H1 (cell line): ENCODE data around the gene SMIM33. TPM values are rescaled to one million over a fixed set of nuclear protein-coding genes. Genes with fewer than 3 reads are reported as not detected.

Experiments used
- CTCF ChIA-PET: fragments of 300-600 bp; sonication (Branson Sonifier 250); formaldehyde crosslinking; loops from one replicate; lab custom pipeline; 2021; ENCODE audit not compliant: partially characterized antibody; lab: Charles Lee
- POLR2A ChIA-PET: fragments of 300-600 bp; sonication (Branson Sonifier 250); formaldehyde crosslinking; loops from one replicate; lab custom pipeline; 2021; ENCODE audit warnings: inconsistent platforms; ENCODE audit not compliant: partially characterized antibody; lab: Charles Lee
- DNase-seq, 2 experiments: peaks; one replicate each; pipeline versions ENCODE4 v3.0.0 to v3.0.0-alpha.2; 2010 to 2022; ENCODE audit warnings: low spot score in 2 of 2, low read depth in 1 of 2, mixed read lengths in 1 of 2
- FAIRE-seq: peaks from 2 replicates; lab custom pipeline; 2011; peaks lifted over from hg19 to GRCh38; lab: Jason Lieb, UNC
- H2AFZ ChIP-seq: 2 replicates; pipeline ENCODE4 v1.8.1; 2012; ENCODE audit warnings: low read length, inconsistent platforms
- H2AK5ac ChIP-seq: 2 replicates; pipeline ENCODE4 v1.6.1; 2013; ENCODE audit warnings: low read depth, low read length
- H2BK120ac ChIP-seq: replicated peaks from 2 replicates; pipeline ENCODE3; 2013; ENCODE audit warnings: low read depth, low read length, inconsistent platforms
- H2BK12ac ChIP-seq: 2 replicates; pipeline ENCODE4 v1.6.1; 2013; ENCODE audit warnings: low read depth, low read length
- H2BK15ac ChIP-seq: 2 replicates; pipeline ENCODE4 v1.6.1; 2013; ENCODE audit warnings: low read length
- H2BK20ac ChIP-seq: 2 replicates; pipeline ENCODE4 v1.6.1; 2013; ENCODE audit warnings: low read length
- H2BK5ac ChIP-seq: 2 replicates; pipeline ENCODE4 v1.6.1; 2013; ENCODE audit warnings: low read depth, low read length
- H3K14ac ChIP-seq: 2 replicates; pipeline ENCODE4 v1.6.1; 2013; ENCODE audit warnings: inconsistent platforms; ENCODE audit not compliant: insufficient read length
- H3K18ac ChIP-seq: 2 replicates; pipeline ENCODE4 v1.6.1; 2013; ENCODE audit warnings: low read length; ENCODE audit errors: extremely low read depth
- H3K23ac ChIP-seq: 2 replicates; pipeline ENCODE4 v1.6.1; 2013; ENCODE audit warnings: inconsistent platforms; ENCODE audit not compliant: insufficient read length
- H3K23me2 ChIP-seq: 2 replicates; pipeline ENCODE4 v1.6.1; 2013; ENCODE audit warnings: low read depth, low read length
- H3K27ac ChIP-seq: 2 replicates; pipeline ENCODE4 v1.6.1; 2011; ENCODE audit warnings: low read depth, low read length, inconsistent platforms
- H3K27me3 ChIP-seq, 4 experiments: replicated peaks in 1 of 4; 1 replicate in 1 of 4; 2 replicates in 3 of 4; pipeline versions ENCODE4 v1.6.1 to v1.8.1; 2011 to 2013; ENCODE audit warnings: low read length in 3 of 4, mild to moderate bottlenecking in 3 of 4, inconsistent platforms in 2 of 4, mixed read lengths in 2 of 4, moderate library complexity in 1 of 4; ENCODE audit not compliant: control insufficient read depth in 3 of 4, insufficient read depth in 3 of 4; ENCODE audit errors: extremely low read depth in 1 of 4
- H3K36me3 ChIP-seq, 4 experiments: 2 replicates each; pipeline versions ENCODE4 v1.6.1 to v1.8.1; 2011 to 2013; ENCODE audit warnings: mild to moderate bottlenecking in 4 of 4, low read length in 3 of 4, moderate library complexity in 2 of 4, control low read depth in 1 of 4, inconsistent platforms in 1 of 4; ENCODE audit not compliant: insufficient read depth in 4 of 4, control insufficient read depth in 2 of 4
- H3K4ac ChIP-seq: replicated peaks from 2 replicates; pipeline ENCODE3; 2013; ENCODE audit warnings: low read length, low read depth, mixed read lengths, inconsistent platforms; ENCODE audit not compliant: insufficient read length
- H3K4me1 ChIP-seq, 4 experiments: replicated peaks in 1 of 4; 1 replicate in 1 of 4; 2 replicates in 3 of 4; pipeline versions ENCODE4 v1.6.1 to v1.8.1; 2011 to 2013; ENCODE audit warnings: low read length in 3 of 4, inconsistent platforms in 2 of 4, mixed read lengths in 1 of 4; ENCODE audit not compliant: insufficient read depth in 4 of 4, control insufficient read depth in 3 of 4
- H3K4me2 ChIP-seq, 2 experiments: 2 replicates each; pipeline versions ENCODE4 v1.6.1 to v1.8.1; 2011 to 2013; ENCODE audit warnings: low read depth in 2 of 2, low read length in 2 of 2, control low read depth in 1 of 2, inconsistent platforms in 1 of 2, mild to moderate bottlenecking in 1 of 2; ENCODE audit not compliant: insufficient read depth in 1 of 2
- H3K4me3 ChIP-seq, 4 experiments: fragments of 200-600, 300-600 bp in 1 of 4; sonication (generic), shearing (Covaris generic), sonication (Bioruptor Twin) in 1 of 4; 2 replicates each; pipeline versions ENCODE4 v1.5.1 to v1.8.1; 2011 to 2016; ENCODE audit warnings: low read length in 4 of 4, low read depth in 3 of 4, control low read depth in 2 of 4, inconsistent platforms in 2 of 4, mild to moderate bottlenecking in 2 of 4, mixed read lengths in 1 of 4, moderate library complexity in 1 of 4; ENCODE audit not compliant: insufficient read depth in 2 of 4; ENCODE audit errors: extremely low read depth in 1 of 4
- H3K56ac ChIP-seq: replicated peaks from 2 replicates; pipeline ENCODE3; 2013; ENCODE audit warnings: low read depth, mild to moderate bottlenecking, mixed read lengths, low read length, inconsistent platforms; ENCODE audit not compliant: insufficient read length
- H3K79me1 ChIP-seq: 2 replicates; pipeline ENCODE4 v1.6.1; 2013; ENCODE audit warnings: low read depth, low read length, control low read depth
- H3K79me2 ChIP-seq, 2 experiments: 2 replicates each; pipeline versions ENCODE4 v1.6.1 to v1.8.1; 2012 to 2013; ENCODE audit warnings: low read length in 2 of 2, mild to moderate bottlenecking in 2 of 2, inconsistent platforms in 1 of 2; ENCODE audit not compliant: insufficient read depth in 2 of 2, control insufficient read depth in 1 of 2
- H3K9ac ChIP-seq, 4 experiments: replicated peaks in 1 of 4; 1 replicate in 1 of 4; 2 replicates in 3 of 4; pipeline versions ENCODE4 v1.6.1 to v1.8.1; 2011 to 2013; ENCODE audit warnings: low read depth in 3 of 4, low read length in 3 of 4, control low read depth in 2 of 4, mild to moderate bottlenecking in 2 of 4, moderate library complexity in 2 of 4, inconsistent platforms in 1 of 4; ENCODE audit errors: extremely low read depth in 1 of 4
- H3K9me3 ChIP-seq, 2 experiments: 2 replicates each; pipeline versions ENCODE4 v1.6.1 to v1.8.1; 2012 to 2013; ENCODE audit warnings: mild to moderate bottlenecking in 2 of 2, moderate library complexity in 2 of 2, control low read depth in 1 of 2, inconsistent platforms in 1 of 2, low read depth in 1 of 2, low read length in 1 of 2, mixed read lengths in 1 of 2; ENCODE audit not compliant: insufficient read depth in 2 of 2
- H4K20me1 ChIP-seq, 2 experiments: replicated peaks in 1 of 2; 2 replicates each; pipeline versions ENCODE3 to v1.8.1; 2011 to 2013; ENCODE audit warnings: inconsistent platforms in 2 of 2, low read length in 2 of 2, mild to moderate bottlenecking in 1 of 2; ENCODE audit not compliant: insufficient read depth in 2 of 2, control insufficient read depth in 1 of 2
- H4K5ac ChIP-seq: 2 replicates; pipeline ENCODE4 v1.6.1; 2013; ENCODE audit warnings: low read length, low read depth, mixed read lengths, inconsistent platforms; ENCODE audit not compliant: insufficient read length
- H4K8ac ChIP-seq: 2 replicates; pipeline ENCODE4 v1.8.0; 2013; ENCODE audit warnings: mild to moderate bottlenecking, moderate library complexity, low read length, inconsistent platforms; ENCODE audit not compliant: insufficient read depth; ENCODE audit errors: extremely low read depth
- H4K91ac ChIP-seq: replicated peaks from 2 replicates; pipeline ENCODE3; 2013; ENCODE audit warnings: low read length, mixed read lengths, inconsistent platforms; ENCODE audit not compliant: insufficient read length
- ATF3 ChIP-seq: IDR thresholded peaks from 2 replicates; pipeline ENCODE4 v1.6.1; 2011; ENCODE audit warnings: low read depth, mild to moderate bottlenecking, low read length; ENCODE audit not compliant: insufficient read depth
- EGR1 ChIP-seq: IDR thresholded peaks from 2 replicates; pipeline ENCODE4 v1.6.1; 2011; ENCODE audit warnings: low read depth, low read length, borderline replicate concordance
- KDM4A ChIP-seq: IDR thresholded peaks from one replicate; pipeline ENCODE4 v1.7.1; 2012; ENCODE audit warnings: low read depth, mild to moderate bottlenecking, moderate library complexity, low read length, inconsistent platforms; ENCODE audit not compliant: severe bottlenecking
- MAFK ChIP-seq: IDR thresholded peaks from 2 replicates; pipeline ENCODE4 v1.6.1; 2012; ENCODE audit warnings: low read depth, mild to moderate bottlenecking, improper control_type of control experiment, low read length
- PHF8 ChIP-seq: fragments of 200-600 bp; sonication (generic); conservative IDR thresholded peaks from 2 replicates; pipeline ENCODE4 v1.7.1; 2012; ENCODE audit warnings: low read depth, mild to moderate bottlenecking, inconsistent platforms, low read length, moderate library complexity
- TEAD4 ChIP-seq: IDR thresholded peaks from 2 replicates; pipeline ENCODE4 v1.6.1; 2012; ENCODE audit warnings: low read depth, low read length, inconsistent platforms, mixed read lengths
- WGBS, 2 experiments: shearing (Covaris generic) in 1 of 2; methylation state at CpG; one replicate each; pipeline versions ENCODE4 v1.1.6 to v1.1.7; 2013 to 2015; ENCODE audit warnings: low lambda C conversion rate in 2 of 2, mixed read lengths in 2 of 2, inconsistent platforms in 1 of 2, low coverage in 1 of 2, missing lambda C conversion rate in 1 of 2; ENCODE audit not compliant: insufficient replicate concordance in 2 of 2, insufficient coverage in 1 of 2, insufficient read length in 1 of 2; ENCODE audit errors: extremely low coverage in 1 of 2, missing lambda C conversion rate in 1 of 2; 5-methylcytosine and 5-hydroxymethylcytosine counted together
- polyA plus RNA-seq, 7 experiments: library from polyadenylated mRNA; depleted of rRNA in 3 of 7; stranded (reverse) in 5 of 7; unstranded in 2 of 7; fragments of >200 nt in 5 of 7; fragments of 200-250 nt in 2 of 7; gene quantifications; 1 replicate in 5 of 7; 2 replicates in 1 of 7; 4 replicates in 1 of 7; pipeline versions ENCODE4 v1.2.1 to v1.2.3, GENCODE V29; 2011 to 2013; ENCODE audit warnings: missing spikeins in 2 of 7, mixed read lengths in 2 of 7
- total RNA-seq: library from RNA; stranded (reverse); fragmentation: NEBNext Ultra II Directional; extraction: Animal tissue kit (Norgen Biotek cat#: 25700); gene quantifications from 2 replicates; pipeline ENCODE4 v1.2.1, GENCODE V29; 2021

SMIM33 gene
- total and polyA plus RNA-seq, 2 of the 8 experiments (the other 6 are each of a cell fraction or from before 2014, with no cell fraction given) = not detected

DNA sequence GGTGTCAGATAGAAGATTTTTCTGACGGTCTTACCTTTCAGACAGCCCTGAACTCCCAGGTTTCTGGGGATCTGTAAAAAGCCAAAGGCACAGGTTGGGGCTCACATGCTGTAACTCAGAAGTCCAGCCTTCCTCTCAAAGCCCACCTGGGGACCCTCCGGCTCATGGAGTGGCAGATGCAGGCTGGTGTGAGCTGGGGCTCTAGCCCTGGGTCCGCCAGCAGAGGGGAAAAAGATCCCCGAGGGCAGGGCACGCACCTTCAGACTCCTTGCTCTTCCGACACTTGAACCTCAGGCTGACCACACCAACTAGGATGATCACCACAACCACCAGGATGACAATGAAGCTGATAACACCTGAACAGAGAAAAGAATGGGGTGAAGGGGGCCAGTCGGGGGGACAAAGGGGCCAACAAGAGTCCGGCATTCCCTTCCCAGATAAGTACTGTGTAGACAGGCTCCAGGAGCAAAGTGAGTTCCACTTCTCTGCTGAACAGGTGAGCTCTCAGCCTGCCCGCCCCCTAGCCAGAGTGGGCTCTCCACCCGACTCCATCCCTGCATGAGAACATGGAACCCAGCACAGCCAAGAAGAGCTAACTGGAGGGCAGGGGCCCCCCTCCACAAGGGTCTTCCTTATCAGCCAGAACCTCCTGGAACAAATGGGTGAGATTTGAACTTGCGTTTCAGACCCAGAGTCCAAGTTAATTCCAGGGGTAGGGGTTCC, 16.1 kb upstream of the SMIM33 start:
- Histone ChIP-seq H3K4me3 (no peak overlapping the region), H2AFZ (no peak overlapping the region), H3K23ac (no peak overlapping the region), H4K5ac (no peak overlapping the region), H3K9me3 (no peaks in the 10 kb centered on the region), H3K4me1 (peaks cover 0 to 5% (median 1%) of the 10 kb centered on the region in 4 experiments; a peak in 4 of 7 replicates), H3K9ac (no peak overlapping the region), H4K91ac (peak overlapping the region; percentile 5), H3K79me2 (no peaks in the 10 kb centered on the region), H2BK120ac (no peak overlapping the region), H3K79me1 (no peaks in the 10 kb centered on the region; the same call in none of the 2 replicates), H3K4me2 (no peak overlapping the region), H2BK15ac (no peak overlapping the region), H4K8ac (no peak overlapping the region), H3K4ac (no peak overlapping the region), H3K56ac (peak overlapping the region; percentile 97), H2BK5ac (no peak overlapping the region), H4K20me1 (peaks cover 0 to 19% of the 10 kb centered on the region in 2 experiments), H3K27me3 (no peaks in the 10 kb centered on the region), H2BK20ac (no peak overlapping the region), H3K18ac (no peak overlapping the region), H2BK12ac (no peak overlapping the region), H3K14ac (no peak overlapping the region), H2AK5ac (no peak overlapping the region), H3K27ac (no peak overlapping the region), H3K36me3 (no peaks in the 10 kb centered on the region), H3K23me2 (peaks cover 26% of the 10 kb centered on the region; the same call in 1 of the 2 replicates)
- CTCF ChIA-PET = interaction anchor here (0.6 to 2.6 kb wide), 5 partner anchors 11 to 68 kb away, joined by 3 to 7 read pairs (median 6); no protein-coding TSS in a partner anchor
- 89% methylated on average over 11 of the region's 11 CpGs; no CpG with 5 or more reads in 1 of the 2 experiments for WGBS, 2 experiments
- no peak for FAIRE-seq
- DNase-seq = no peak
- POLR2A ChIA-PET = interaction anchor here (0.6 to 1.5 kb wide), 6 partner anchors 13 to 150 kb away, joined by 3 to 6 read pairs (median 3); partner anchors contain the start of gene DNAJC18
- no peak for TF ChIP-seq KDM4A
- TF ChIP-seq TEAD4 = no peak
- TF ChIP-seq PHF8 = no peak
- TF ChIP-seq ATF3 = no peak
- no peak for TF ChIP-seq EGR1
- TF ChIP-seq MAFK = no peak
